PC-9 (cell line): ENCODE data around the gene TMEM219.
"Not testable (repeated sequence)": the region's sequence is repeated elsewhere in the genome, so short reads cannot be mapped to it uniquely, and the experiment has no call there.

Experiments
- CTCF ChIP-seq: fragments of 200-600 bp; sonication (generic); conservative IDR thresholded peaks from 2 replicates; pipeline ENCODE4 v1.6.1; 2017; ENCODE audit warnings: mixed run types, antibody characterized with exemption, mild to moderate bottlenecking, moderate library complexity
- EZH2 ChIP-seq: fragments of 200-600 bp; sonication (generic); IDR thresholded peaks from 2 replicates; pipeline ENCODE4 v1.8.0; 2017; ENCODE audit warnings: antibody characterized with exemption, low read depth

GRCh38 chr16:30012598-30012997 is 50.7 kb downstream of the TMEM219 start:
- not testable (repeated sequence) for TF ChIP-seq CTCF, EZH2
